OCI-M1 (cell line): ENCODE measurements around the gene BAZ1B.
"Not testable (repeated sequence)": the region's sequence is repeated elsewhere in the genome, so short reads cannot be mapped to it uniquely, and the experiment has no call there.

Experiments used
- DNase-seq: peaks from one replicate; lab custom pipeline; 2025; lab: John Stamatoyannopoulos, UW

Gene BAZ1B

GRCh38 chr7:73522105-73522872 is at the start of gene BAZ1B:
BAZ1B (minus strand) TSS chr7:73522293; CDS start chr7:73521933, 360 bp downstream.
- DNase-seq: peak; percentile 100

GRCh38 chr7:73570977-73571376 is 48.9 kb upstream of the BAZ1B start:
- no peak for DNase-seq

GRCh38 chr7:73570521-73570920 is 48.4 kb upstream of the BAZ1B start:
- no peak for DNase-seq

- DNase-seq: peak; percentile 45
These were observed 47.0 kb upstream of the BAZ1B start for GRCh38 chr7:73569042-73569608.

- DNase-seq: peak; percentile 66
These were observed 46.0 kb upstream of the BAZ1B start for GRCh38 chr7:73567846-73568685.

- DNase-seq: no peak
These were observed 45.0 kb upstream of the BAZ1B start for GRCh38 chr7:73567140-73567539.

GRCh38 chr7:73566431-73566830 is 44.3 kb upstream of the BAZ1B start:
- peak; percentile 59 for DNase-seq

GRCh38 chr7:73565675-73566340 is 43.7 kb upstream of the BAZ1B start:
- peak; percentile 86 for DNase-seq

- peak; percentile 86 for DNase-seq
These were observed 38.2 kb upstream of the BAZ1B start for GRCh38 chr7:73560109-73560835.

GRCh38 chr7:73557397-73558257 is 35.5 kb upstream of the BAZ1B start, which contains the start of gene BCL7B:
BCL7B (minus strand) TSS chr7:73557690; CDS start chr7:73557578, 112 bp downstream.
- peak; percentile 85 for DNase-seq

- DNase-seq: peak; percentile 99
These were observed 35.0 kb upstream of the BAZ1B start for GRCh38 chr7:73557108-73557396.

GRCh38 chr7:73556208-73557107 is 34.4 kb upstream of the BAZ1B start:
- peak; percentile 60 for DNase-seq

GRCh38 chr7:73555411-73555982 is 33.4 kb upstream of the BAZ1B start:
- DNase-seq: no peak

- DNase-seq: not testable (repeated sequence)
These were observed 28.0 kb upstream of the BAZ1B start for GRCh38 chr7:73550093-73550492.

- no peak for DNase-seq
These were observed 27.1 kb upstream of the BAZ1B start for GRCh38 chr7:73549176-73549575.

- DNase-seq: no peak
These were observed 25.7 kb upstream of the BAZ1B start for GRCh38 chr7:73547841-73548240.

GRCh38 chr7:73544678-73545077 is 22.6 kb upstream of the BAZ1B start:
- no peak for DNase-seq

GRCh38 chr7:73541722-73542121 is 19.6 kb upstream of the BAZ1B start:
- no peak for DNase-seq

- no peak for DNase-seq
These were observed 17.6 kb upstream of the BAZ1B start for GRCh38 chr7:73539709-73540108.
